H9 (cell line): ENCODE results near the gene ILF2. TPM values are rescaled to one million over a fixed set of nuclear protein-coding genes. Genes with fewer than 3 reads are reported as not detected.

ENCODE experiments used
- DNase-seq: peaks from one replicate; pipeline ENCODE4 v3.0.0-alpha.2; 2017
- H2AFZ ChIP-seq: one replicate; pipeline ENCODE4 v1.6.1; 2013; ENCODE audit warnings: mild to moderate bottlenecking, low read length, control low read depth, moderate library complexity
- H2AK5ac ChIP-seq: 2 replicates; pipeline ENCODE4 v1.6.1; 2013; ENCODE audit warnings: low read length, control low read depth, mixed read lengths; ENCODE audit not compliant: insufficient read length
- H2BK120ac ChIP-seq: one replicate; pipeline ENCODE4 v1.6.1; 2013; ENCODE audit warnings: low read depth, mild to moderate bottlenecking, low read length, control low read depth, inconsistent platforms; ENCODE audit not compliant: poor library complexity, severe bottlenecking
- H2BK12ac ChIP-seq: 2 replicates; pipeline ENCODE4 v1.6.1; 2013; ENCODE audit warnings: low read length, control low read depth, mixed read lengths, low read depth; ENCODE audit not compliant: insufficient read length
- H2BK15ac ChIP-seq: 2 replicates; pipeline ENCODE4 v1.6.1; 2013; ENCODE audit warnings: low read depth, low read length, control low read depth
- H2BK20ac ChIP-seq: one replicate; pipeline ENCODE4 v1.6.1; 2013; ENCODE audit warnings: low read depth, mild to moderate bottlenecking, low read length, control low read depth, inconsistent platforms; ENCODE audit not compliant: poor library complexity, severe bottlenecking
- H2BK5ac ChIP-seq: 2 replicates; pipeline ENCODE4 v1.6.1; 2013; ENCODE audit warnings: low read length, control low read depth, mixed read lengths; ENCODE audit not compliant: insufficient read length
- H3K14ac ChIP-seq: 2 replicates; pipeline ENCODE4 v1.6.1; 2013; ENCODE audit warnings: low read length, control low read depth; ENCODE audit not compliant: insufficient read depth
- H3K18ac ChIP-seq: 2 replicates; pipeline ENCODE4 v1.6.1; 2013; ENCODE audit warnings: low read depth, mild to moderate bottlenecking, mixed read lengths, low read length, control low read depth; ENCODE audit not compliant: insufficient read length
- H3K23ac ChIP-seq: 2 replicates; pipeline ENCODE4 v1.6.1; 2013; ENCODE audit warnings: low read length, control low read depth, mixed read lengths, low read depth; ENCODE audit not compliant: insufficient read length
- H3K23me2 ChIP-seq: 2 replicates; pipeline ENCODE4 v1.6.1; 2013; ENCODE audit warnings: low read depth, mild to moderate bottlenecking, mixed read lengths, low read length, control low read depth; ENCODE audit not compliant: insufficient read length, poor library complexity, severe bottlenecking
- H3K27ac ChIP-seq: 2 replicates; pipeline ENCODE4 v1.5.1; 2013; ENCODE audit warnings: low read length, control low read depth, mixed read lengths, low read depth; ENCODE audit not compliant: insufficient read length
- H3K27me3 ChIP-seq: 2 replicates; pipeline ENCODE4 v1.6.1; 2013; ENCODE audit warnings: low read length, control low read depth, inconsistent platforms; ENCODE audit not compliant: insufficient read depth
- H3K4ac ChIP-seq: 2 replicates; pipeline ENCODE4 v1.6.1; 2013; ENCODE audit warnings: low read depth, mild to moderate bottlenecking, control low read depth, inconsistent platforms, low read length, moderate library complexity
- H3K4me1 ChIP-seq: 2 replicates; pipeline ENCODE4 v1.6.1; 2013; ENCODE audit warnings: low read length, control low read depth, inconsistent platforms; ENCODE audit not compliant: insufficient read depth
- H3K4me2 ChIP-seq: 2 replicates; pipeline ENCODE4 v1.6.1; 2013; ENCODE audit warnings: low read length, control low read depth, mixed read lengths; ENCODE audit not compliant: insufficient read length, insufficient read depth
- H3K56ac ChIP-seq: 2 replicates; pipeline ENCODE4 v1.6.1; 2013; ENCODE audit warnings: low read depth, mild to moderate bottlenecking, mixed read lengths, low read length, control low read depth; ENCODE audit not compliant: insufficient read length
- H3K79me1 ChIP-seq: 2 replicates; pipeline ENCODE4 v1.6.1; 2013; ENCODE audit warnings: low read depth, mild to moderate bottlenecking, moderate library complexity, low read length, control low read depth, inconsistent platforms; ENCODE audit not compliant: insufficient read depth, poor library complexity, severe bottlenecking
- H3K79me2 ChIP-seq: 2 replicates; pipeline ENCODE4 v1.6.1; 2013; ENCODE audit warnings: low read length, control low read depth, inconsistent platforms; ENCODE audit not compliant: insufficient read depth
- H3K9ac ChIP-seq: 2 replicates; pipeline ENCODE4 v1.6.1; 2013; ENCODE audit warnings: low read length, control low read depth, mixed read lengths; ENCODE audit not compliant: insufficient read length; ENCODE audit errors: extremely low read depth
- H3K9me3 ChIP-seq: one replicate; pipeline ENCODE4 v1.6.1; 2013; ENCODE audit warnings: low read depth, low read length, inconsistent platforms; ENCODE audit not compliant: control insufficient read depth
- H3T11ph ChIP-seq: one replicate; pipeline ENCODE4 v1.6.1; 2013; ENCODE audit warnings: mild to moderate bottlenecking, low read length, control low read depth, inconsistent platforms
- H4K20me1 ChIP-seq: one replicate; pipeline ENCODE4 v1.6.1; 2013; ENCODE audit not compliant: control insufficient read depth, insufficient read length, insufficient read depth
- H4K5ac ChIP-seq: 2 replicates; pipeline ENCODE4 v1.6.1; 2013; ENCODE audit warnings: low read depth, mild to moderate bottlenecking, mixed read lengths, low read length, control low read depth; ENCODE audit not compliant: insufficient read length
- H4K8ac ChIP-seq: replicated peaks from 2 replicates; pipeline ENCODE4 v1.6.1; 2013; ENCODE audit warnings: low read length, control low read depth, mixed read lengths, low read depth; ENCODE audit not compliant: insufficient read length
- H4K91ac ChIP-seq: 2 replicates; pipeline ENCODE4 v1.6.1; 2013; ENCODE audit warnings: low read depth, mild to moderate bottlenecking, moderate library complexity, mixed read lengths, low read length, control low read depth; ENCODE audit not compliant: insufficient read length
- H3K27ac Mint-ChIP-seq, 3 experiments: 2 replicates in 2 of 3; 3 replicates in 1 of 3; pipeline ENCODE4 v1.8.0; 2020 to 2021; ENCODE audit warnings: mixed read lengths in 3 of 3, mild to moderate bottlenecking in 1 of 3, moderate library complexity in 1 of 3
- H3K27me3 Mint-ChIP-seq: 2 replicates; pipeline ENCODE4 v1.8.0; 2021; ENCODE audit warnings: low read depth, mild to moderate bottlenecking, moderate library complexity, mixed read lengths
- H3K36me3 Mint-ChIP-seq, 3 experiments: 2 replicates in 2 of 3; 3 replicates in 1 of 3; pipeline ENCODE4 v1.8.0; 2020 to 2021; ENCODE audit warnings: low read depth in 3 of 3, mixed read lengths in 3 of 3; ENCODE audit not compliant: insufficient read depth in 1 of 3
- H3K4me1 Mint-ChIP-seq, 2 experiments: 2 replicates each; pipeline ENCODE4 v1.8.0; 2020; ENCODE audit warnings: mixed read lengths in 2 of 2
- H3K4me3 Mint-ChIP-seq, 2 experiments: 2 replicates in 1 of 2; 3 replicates in 1 of 2; pipeline ENCODE4 v1.8.0; 2020 to 2021; ENCODE audit warnings: mild to moderate bottlenecking in 2 of 2, mixed read lengths in 2 of 2, moderate library complexity in 1 of 2
- H3K9me3 Mint-ChIP-seq, 2 experiments: 2 replicates in 1 of 2; 3 replicates in 1 of 2; pipeline ENCODE4 v1.8.0; 2020; ENCODE audit warnings: mild to moderate bottlenecking in 2 of 2, mixed read lengths in 2 of 2, moderate library complexity in 1 of 2
- CTCF ChIP-seq: fragments of 200-600 bp; sonication (generic); conservative IDR thresholded peaks from 3 replicates; pipeline ENCODE4 v1.8.0; 2021; ENCODE audit warnings: antibody characterized with exemption, mild to moderate bottlenecking
- WGBS: extraction: QIAGEN DNeasy Blood & Tissue Kit; methylation state at CpG from one replicate; pipeline ENCODE4 v1.1.7; 2013; ENCODE audit warnings: missing lambda C conversion rate, low lambda C conversion rate, mixed read lengths; ENCODE audit not compliant: insufficient read length; ENCODE audit errors: extremely low coverage; 5-methylcytosine and 5-hydroxymethylcytosine counted together
- total RNA-seq: library from RNA; stranded (reverse); gene quantifications from 2 replicates; pipeline ENCODE4 v1.2.1, GENCODE V29; 2021

Gene ILF2
- total RNA-seq, 1 experiment from 2014 or later: 357 TPM

GRCh38 chr1:153619171-153619570 is 51.6 kb downstream of the ILF2 start:
- Histone ChIP-seq H3K9me3 (no peaks in the 10 kb centered on the region), H3K23me2 (no peaks in the 10 kb centered on the region), H3K9ac (no peak overlapping the region), H4K5ac (no peak overlapping the region), H3K79me2 (no peaks in the 10 kb centered on the region), H3K18ac (no peak overlapping the region), H2AFZ (no peak overlapping the region), H4K8ac (no peak overlapping the region), H4K91ac (no peak overlapping the region), H2BK15ac (no peak overlapping the region), H4K20me1 (no peaks in the 10 kb centered on the region), H2BK20ac (no peak overlapping the region), H3K14ac (no peak overlapping the region), H3K4me1 (0 out of 2 replicates have a peak, but pooled peaks cover 4% of the 10 kb centered on the region), H2BK120ac (no peak overlapping the region), H2BK12ac (no peak overlapping the region), H3K79me1 (no peaks in the 10 kb centered on the region), H2BK5ac (no peak overlapping the region), H3K4ac (no peak overlapping the region), H3K23ac (no peak overlapping the region), H3T11ph (no peak overlapping the region), H3K27ac (no peak overlapping the region), H3K56ac (no peak overlapping the region), H2AK5ac (no peak overlapping the region), H3K27me3 (no peaks in the 10 kb centered on the region), H3K4me2 (no peak overlapping the region)
- Mint-ChIP-seq H3K27me3 (no peaks in the 10 kb centered on the region; the same call in 1 of the 2 replicates), H3K27ac (no peak overlapping the region), H3K9me3 (no peaks in the 10 kb centered on the region), H3K36me3 (peaks cover 9 to 29% (median 10%) of the 10 kb centered on the region in 3 experiments; a peak in 6 of 7 replicates), H3K4me3 (no peak overlapping the region), H3K4me1 (peaks cover 24 to 38% of the 10 kb centered on the region in 2 experiments)
- no peak for TF ChIP-seq CTCF
- DNase-seq: no peak
- no CpG with 5 or more reads among the region's 6 CpGs for WGBS
